Hindlimb muscle (tissue), 1 donor: ENCODE measurements around the gene CNPY2. TPM values are rescaled to one million over a fixed set of nuclear protein-coding genes. Genes with fewer than 3 reads are reported as not detected.

ENCODE experiments used
- polyA plus RNA-seq: library from polyadenylated mRNA; unstranded; fragments of 120-200 nt; gene quantifications from one replicate; pipeline ENCODE4 v1.2.1, GENCODE V29; 2013; ENCODE audit not compliant: insufficient read length

The CNPY2 gene
- polyA plus RNA-seq, 1 donor = 41.0 TPM

Other genes starting within 250 kb of the CNPY2 start
- gene ERBB3, start 235.8 kb downstream of the CNPY2 start, polyA plus RNA-seq = 212 TPM
- 115 TPM for gene PA2G4, start 211.4 kb downstream of the CNPY2 start, polyA plus RNA-seq
- 4,856 TPM for gene RPL41, start 199.4 kb downstream of the CNPY2 start, polyA plus RNA-seq
- 6.0 TPM for gene ZC3H10, start 197.7 kb downstream of the CNPY2 start, polyA plus RNA-seq
- gene ESYT1, start 187.7 kb downstream of the CNPY2 start, polyA plus RNA-seq = 87.7 TPM
- gene MYL6B, start 163.4 kb downstream of the CNPY2 start, polyA plus RNA-seq = 426 TPM
- 1,238 TPM for gene MYL6, start 157.6 kb downstream of the CNPY2 start, polyA plus RNA-seq
- 67.8 TPM for gene SMARCC2, start 126.5 kb downstream of the CNPY2 start, polyA plus RNA-seq
- gene RNF41, start 94.1 kb downstream of the CNPY2 start, polyA plus RNA-seq = 45.6 TPM
- gene NABP2, start 91.6 kb downstream of the CNPY2 start, polyA plus RNA-seq = 17.4 TPM
- gene SLC39A5, start 85.9 kb downstream of the CNPY2 start, polyA plus RNA-seq = not detected
- gene ANKRD52, start 57.6 kb downstream of the CNPY2 start, polyA plus RNA-seq = 18.9 TPM
- gene COQ10A, start 49.0 kb downstream of the CNPY2 start, polyA plus RNA-seq = 16.4 TPM
- gene CS, start 15.7 kb downstream of the CNPY2 start, polyA plus RNA-seq = 232 TPM
- gene PAN2, start 18.0 kb upstream of the CNPY2 start, polyA plus RNA-seq = 46.7 TPM
- 0.52 TPM for gene IL23A, start 22.9 kb upstream of the CNPY2 start, polyA plus RNA-seq
- gene STAT2, start 44.1 kb upstream of the CNPY2 start, polyA plus RNA-seq = 71.4 TPM
- not detected for gene APOF, start 46.9 kb upstream of the CNPY2 start, polyA plus RNA-seq
- gene TIMELESS, start 133.4 kb upstream of the CNPY2 start, polyA plus RNA-seq = 12.7 TPM
- gene MIP, start 138.7 kb upstream of the CNPY2 start, polyA plus RNA-seq = not detected
- gene SPRYD4, start 152.6 kb upstream of the CNPY2 start, polyA plus RNA-seq = 3.0 TPM
- 0.52 TPM for gene GLS2, start 172.2 kb upstream of the CNPY2 start, polyA plus RNA-seq
- 17.8 TPM for gene RBMS2, start 205.8 kb upstream of the CNPY2 start, polyA plus RNA-seq